Stimulated activated CD4-positive, alpha-beta T cell treated with anti-CD3 and anti-CD28 coated beads, Interleukin-4, amount 100 ng/mL, for 1 hour (primary cell): ENCODE data around the gene KCNK15.

Source experiments
- DNase-seq: peaks from one replicate; pipeline ENCODE4 v3.0.0-alpha.2; 2020

The KCNK15 gene

DNA sequence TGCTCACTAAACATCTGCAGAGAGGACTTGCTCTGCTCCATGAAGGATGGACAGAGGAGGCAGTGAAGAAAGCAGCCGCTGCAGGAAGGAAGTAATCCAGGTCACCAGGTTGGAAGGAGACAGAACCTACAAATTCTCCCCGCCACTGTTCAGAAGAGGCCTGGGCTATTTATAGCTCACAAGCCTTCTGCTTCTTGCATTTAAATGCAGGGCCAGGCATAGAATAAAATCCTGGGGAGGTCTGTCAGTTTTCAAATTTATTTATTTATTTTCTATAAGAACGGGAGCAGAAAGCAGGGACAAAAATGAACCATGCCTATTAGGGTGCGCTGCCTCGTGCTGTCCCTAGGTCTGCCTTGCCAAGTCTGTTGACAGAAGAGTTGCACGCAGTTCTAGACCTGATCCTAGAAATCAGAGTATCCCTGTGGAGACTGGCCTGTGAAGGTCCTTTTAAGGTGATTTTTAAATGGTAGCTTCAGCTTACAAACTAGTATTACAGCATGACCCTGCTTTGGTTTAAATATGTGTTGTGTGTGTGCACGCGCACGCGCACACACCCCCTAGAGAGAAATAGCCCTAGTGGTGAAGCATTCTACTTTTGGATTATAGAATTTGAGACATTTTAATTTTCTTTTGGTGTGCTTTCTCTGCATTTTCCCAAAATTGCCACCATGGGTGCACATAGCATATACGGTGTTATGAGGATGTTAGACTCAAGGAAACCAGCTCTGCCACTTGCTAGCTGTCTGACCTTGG lies 45.2 kb downstream of the KCNK15 start:
- no peak for DNase-seq

DNA sequence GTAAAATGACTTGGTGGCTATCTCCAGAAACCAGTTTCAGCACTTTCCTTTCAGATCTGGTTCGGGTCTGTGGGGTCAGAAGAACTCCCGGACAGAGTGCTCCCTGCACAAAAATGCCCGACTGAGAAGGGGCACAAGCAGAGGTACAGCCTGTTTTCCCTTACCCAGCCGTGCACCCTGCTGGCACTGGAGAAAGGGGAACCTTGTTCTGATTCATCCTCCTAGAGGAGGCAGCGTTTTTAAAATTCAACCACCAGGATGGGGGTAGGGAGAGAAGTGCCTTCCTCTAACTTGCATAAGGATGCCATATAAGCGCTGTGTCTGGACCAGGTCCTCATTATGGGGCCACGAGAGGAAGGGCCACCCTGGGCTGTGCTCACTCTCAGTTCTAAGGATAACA lies 47.1 kb downstream of the KCNK15 start:
- DNase-seq, result no peak

GRCh38 chr20:44795836-44796235 lies 50.2 kb downstream of the KCNK15 start:
- no peak for DNase-seq

GRCh38 chr20:44796311-44796710 lies 50.6 kb downstream of the KCNK15 start:
- no peak for DNase-seq

- no peak for DNase-seq
Measured at GRCh38 chr20:44796758-44797457, 51.2 kb downstream of the KCNK15 start.

DNA sequence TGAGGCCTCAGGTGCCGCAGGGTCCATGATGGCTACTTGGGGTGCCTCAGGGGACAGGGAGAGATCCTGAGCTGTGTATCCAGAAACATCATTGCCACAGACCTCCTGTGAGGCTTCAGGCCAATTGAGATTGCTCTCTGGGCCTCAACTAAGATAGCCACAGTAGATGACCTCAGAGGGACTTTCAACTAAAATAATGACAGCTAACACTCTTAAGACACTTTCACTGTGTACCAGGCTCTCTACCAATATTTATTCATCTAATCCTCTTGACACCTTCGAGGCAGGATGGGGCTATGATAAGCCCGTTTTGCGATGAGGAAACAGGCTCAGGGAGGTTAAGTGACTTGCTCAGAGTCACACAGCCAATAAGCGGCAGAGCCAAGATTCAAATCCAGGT lies 54.0 kb downstream of the KCNK15 start:
- DNase-seq, result no peak

- DNase-seq, result no peak
Measured at GRCh38 chr20:44800391-44801046, 54.9 kb downstream of the KCNK15 start.
